ENCODE measurements around the gene OSBPL7.

DNA sequence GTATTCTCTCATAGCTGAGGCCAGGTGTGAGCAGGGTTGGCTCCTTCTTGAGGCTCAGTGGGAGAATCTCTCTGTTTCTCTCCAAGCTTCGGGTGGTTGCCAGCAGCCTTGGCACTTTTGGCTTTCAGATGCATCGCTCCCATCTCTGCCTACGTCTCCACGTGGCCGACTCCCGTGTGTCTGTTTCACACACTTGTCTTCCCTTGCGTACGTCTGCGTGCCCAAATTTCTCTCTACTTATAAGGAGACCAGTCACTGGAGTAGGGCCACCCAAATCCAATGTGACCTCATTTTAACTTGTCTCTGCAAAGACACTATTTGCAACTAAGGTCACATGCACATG, 14.7 kb downstream of the OSBPL7 start:
- TF ChIP-seq, protein P1, sequence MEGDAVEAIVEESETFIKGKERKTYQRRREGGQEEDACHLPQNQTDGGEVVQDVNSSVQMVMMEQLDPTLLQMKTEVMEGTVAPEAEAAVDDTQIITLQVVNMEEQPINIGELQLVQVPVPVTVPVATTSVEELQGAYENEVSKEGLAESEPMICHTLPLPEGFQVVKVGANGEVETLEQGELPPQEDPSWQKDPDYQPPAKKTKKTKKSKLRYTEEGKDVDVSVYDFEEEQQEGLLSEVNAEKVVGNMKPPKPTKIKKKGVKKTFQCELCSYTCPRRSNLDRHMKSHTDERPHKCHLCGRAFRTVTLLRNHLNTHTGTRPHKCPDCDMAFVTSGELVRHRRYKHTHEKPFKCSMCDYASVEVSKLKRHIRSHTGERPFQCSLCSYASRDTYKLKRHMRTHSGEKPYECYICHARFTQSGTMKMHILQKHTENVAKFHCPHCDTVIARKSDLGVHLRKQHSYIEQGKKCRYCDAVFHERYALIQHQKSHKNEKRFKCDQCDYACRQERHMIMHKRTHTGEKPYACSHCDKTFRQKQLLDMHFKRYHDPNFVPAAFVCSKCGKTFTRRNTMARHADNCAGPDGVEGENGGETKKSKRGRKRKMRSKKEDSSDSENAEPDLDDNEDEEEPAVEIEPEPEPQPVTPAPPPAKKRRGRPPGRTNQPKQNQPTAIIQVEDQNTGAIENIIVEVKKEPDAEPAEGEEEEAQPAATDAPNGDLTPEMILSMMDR (IDR thresholded peaks at IDR 0.05) = no peak
- TF ChIP-seq EP300 (IDR thresholded peaks at IDR 0.05) = no peak

Data from sigmoid colon (tissue), 4 donors.